Measurements from ENCODE around the gene GSTM4. TPM values are rescaled to one million over a fixed set of nuclear protein-coding genes. Genes with fewer than 3 reads are reported as not detected.
A peak's percentile ranks its signal among the peaks of the same experiment; 100 is the strongest.
"Not testable (repeated sequence)": the region's sequence is repeated elsewhere in the genome, so short reads cannot be mapped to it uniquely, and the experiment has no call there.

GSTM4 gene
- total RNA-seq, 1 experiment from 2014 or later = 7.7 TPM

DNA sequence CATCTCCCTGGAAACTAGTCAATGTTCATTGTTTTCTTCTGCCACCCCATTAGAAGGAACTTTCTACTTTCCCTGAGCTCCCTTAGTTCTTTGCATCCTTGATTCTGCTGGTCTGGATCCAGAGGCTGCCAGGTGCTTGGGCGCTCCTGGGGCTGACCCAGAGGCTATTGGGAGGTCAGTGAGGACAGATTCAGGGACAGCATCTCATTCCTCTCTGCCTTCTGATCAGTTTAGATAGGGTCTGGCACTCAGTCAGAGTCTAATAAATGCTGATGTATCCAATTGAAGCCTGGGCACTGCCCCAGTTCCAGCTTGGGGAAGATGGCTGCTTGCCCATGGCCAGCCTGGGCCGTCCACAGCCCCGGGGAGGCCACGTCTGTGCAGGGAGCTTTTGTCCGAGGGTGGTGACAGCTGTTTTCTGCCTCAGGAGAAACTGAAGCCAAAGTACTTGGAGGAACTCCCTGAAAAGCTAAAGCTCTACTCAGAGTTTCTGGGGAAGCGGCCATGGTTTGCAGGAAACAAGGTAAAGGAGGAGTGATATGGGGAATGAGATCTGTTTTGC, 34.0 kb downstream of the GSTM4 start:
- peaks cover 4% of the 10 kb centered on the region; the same call in 1 of the 2 replicates for H3K4me1 ChIP-seq (ENCODE audit: low read length)
- no peaks in the 10 kb centered on the region for H3K9me2 ChIP-seq (replicated peaks; ENCODE audit: insufficient read depth, low read length)
- H3K9me3 ChIP-seq (ENCODE audit: low read length) = no peaks in the 10 kb centered on the region
- no peaks in the 10 kb centered on the region for H3K27me3 ChIP-seq (ENCODE audit: low read length)
- no peaks in the 10 kb centered on the region for H4K20me1 ChIP-seq (ENCODE audit: insufficient read depth, low read depth, low read length)
- no peak for DNase-seq
- H3K9ac ChIP-seq (ENCODE audit: low read length) = no peak overlapping the region
- H3K27ac ChIP-seq (ENCODE audit: low read length) = no peak overlapping the region
- no peak overlapping the region for H2AFZ ChIP-seq (ENCODE audit: low read length)
- H3K4me2 ChIP-seq (ENCODE audit: low read depth, low read length, poor library complexity, severe bottlenecking) = no peak overlapping the region
- H3K36me3 ChIP-seq (ENCODE audit: insufficient read depth, low read length) = no peaks in the 10 kb centered on the region
- H3K4me3 ChIP-seq (ENCODE audit: low read length) = no peak overlapping the region
- H3K79me2 ChIP-seq (ENCODE audit: low read length) = no peaks in the 10 kb centered on the region

- Histone ChIP-seq H3K4me1 (ENCODE audit: low read length) (peaks cover 4% of the 10 kb centered on the region; the same call in 1 of the 2 replicates), H3K9me3 (ENCODE audit: low read length) (no peaks in the 10 kb centered on the region), H3K4me3 (ENCODE audit: low read length) (no peak overlapping the region), H4K20me1 (ENCODE audit: insufficient read depth, low read depth, low read length) (no peaks in the 10 kb centered on the region), H3K36me3 (ENCODE audit: insufficient read depth, low read length) (no peaks in the 10 kb centered on the region), H3K27ac (ENCODE audit: low read length) (no peak overlapping the region), H3K9ac (ENCODE audit: low read length) (no peak overlapping the region), H2AFZ (ENCODE audit: low read length) (no peak overlapping the region), H3K27me3 (ENCODE audit: low read length) (no peaks in the 10 kb centered on the region), H3K4me2 (ENCODE audit: low read depth, low read length, poor library complexity, severe bottlenecking) (no peak overlapping the region), H3K79me2 (ENCODE audit: low read length) (no peaks in the 10 kb centered on the region), H3K9me2 (replicated peaks; ENCODE audit: insufficient read depth, low read length) (no peaks in the 10 kb centered on the region)
- no peak for DNase-seq
Observed at GRCh38 chr1:109691759-109692158, 35.9 kb downstream of the GSTM4 start.

- H3K27me3 ChIP-seq (ENCODE audit: low read length); H2AFZ ChIP-seq (ENCODE audit: low read length); H3K9ac ChIP-seq (ENCODE audit: low read length); H3K36me3 ChIP-seq (ENCODE audit: insufficient read depth, low read length); H3K9me2 ChIP-seq (replicated peaks; ENCODE audit: insufficient read depth, low read length); H3K27ac ChIP-seq (ENCODE audit: low read length); H4K20me1 ChIP-seq (ENCODE audit: insufficient read depth, low read depth, low read length); DNase-seq; H3K4me1 ChIP-seq (ENCODE audit: low read length); H3K4me3 ChIP-seq (ENCODE audit: low read length); H3K9me3 ChIP-seq (ENCODE audit: low read length); H3K79me2 ChIP-seq (ENCODE audit: low read length); H3K4me2 ChIP-seq (ENCODE audit: low read depth, low read length, poor library complexity, severe bottlenecking): not testable (repeated sequence)
Observed at GRCh38 chr1:109694400-109694799, 38.5 kb downstream of the GSTM4 start.

DNA sequence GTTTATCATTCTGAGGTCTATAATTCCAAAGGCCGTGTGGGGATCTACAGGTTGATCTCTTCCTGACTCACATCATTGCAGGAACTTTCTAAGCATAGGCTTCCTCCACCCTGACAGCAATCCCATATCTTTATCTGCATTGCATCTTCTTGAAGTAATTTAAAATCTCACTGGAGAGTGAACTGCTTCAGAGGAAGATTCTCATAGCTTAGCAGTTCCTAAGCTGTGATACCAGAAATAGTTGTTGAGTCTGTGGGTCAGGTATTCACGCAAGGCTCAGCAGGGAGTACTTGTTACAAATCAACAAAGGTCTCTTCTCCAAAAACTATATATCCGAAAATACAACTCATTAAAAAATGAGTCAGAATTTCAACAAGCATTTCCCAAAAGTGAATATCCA, 39.2 kb downstream of the GSTM4 start:
- not testable (repeated sequence) for H3K9ac ChIP-seq (ENCODE audit: low read length); H3K27me3 ChIP-seq (ENCODE audit: low read length); H3K79me2 ChIP-seq (ENCODE audit: low read length); H3K4me1 ChIP-seq (ENCODE audit: low read length); H3K4me3 ChIP-seq (ENCODE audit: low read length); H3K9me2 ChIP-seq (replicated peaks; ENCODE audit: insufficient read depth, low read length); H3K9me3 ChIP-seq (ENCODE audit: low read length); H3K27ac ChIP-seq (ENCODE audit: low read length); H3K4me2 ChIP-seq (ENCODE audit: low read depth, low read length, poor library complexity, severe bottlenecking); H4K20me1 ChIP-seq (ENCODE audit: insufficient read depth, low read depth, low read length); H3K36me3 ChIP-seq (ENCODE audit: insufficient read depth, low read length); H2AFZ ChIP-seq (ENCODE audit: low read length); DNase-seq

- H2AFZ ChIP-seq (ENCODE audit: low read length) = no peak overlapping the region
- H3K4me3 ChIP-seq (ENCODE audit: low read length) = no peak overlapping the region
- H3K36me3 ChIP-seq (ENCODE audit: insufficient read depth, low read length) = no peaks in the 10 kb centered on the region
- H3K79me2 ChIP-seq (ENCODE audit: low read length) = no peaks in the 10 kb centered on the region
- H3K9me2 ChIP-seq (replicated peaks; ENCODE audit: insufficient read depth, low read length) = no peaks in the 10 kb centered on the region
- no peaks in the 10 kb centered on the region for H3K4me1 ChIP-seq (ENCODE audit: low read length)
- no peaks in the 10 kb centered on the region for H4K20me1 ChIP-seq (ENCODE audit: insufficient read depth, low read depth, low read length)
- H3K27me3 ChIP-seq (ENCODE audit: low read length) = no peaks in the 10 kb centered on the region
- no peak for DNase-seq
- H3K9me3 ChIP-seq (ENCODE audit: low read length) = no peaks in the 10 kb centered on the region
- H3K9ac ChIP-seq (ENCODE audit: low read length) = no peak overlapping the region
- H3K4me2 ChIP-seq (ENCODE audit: low read depth, low read length, poor library complexity, severe bottlenecking) = no peak overlapping the region
- no peak overlapping the region for H3K27ac ChIP-seq (ENCODE audit: low read length)
Observed at GRCh38 chr1:109697066-109697465, 41.2 kb downstream of the GSTM4 start.

GRCh38 chr1:109697861-109698260, 42.0 kb downstream of the GSTM4 start:
- H3K9ac ChIP-seq (ENCODE audit: low read length); H3K4me1 ChIP-seq (ENCODE audit: low read length); H3K79me2 ChIP-seq (ENCODE audit: low read length); H3K27me3 ChIP-seq (ENCODE audit: low read length); H4K20me1 ChIP-seq (ENCODE audit: insufficient read depth, low read depth, low read length); H3K9me3 ChIP-seq (ENCODE audit: low read length); H3K4me3 ChIP-seq (ENCODE audit: low read length); H2AFZ ChIP-seq (ENCODE audit: low read length); H3K36me3 ChIP-seq (ENCODE audit: insufficient read depth, low read length); H3K9me2 ChIP-seq (replicated peaks; ENCODE audit: insufficient read depth, low read length); DNase-seq; H3K27ac ChIP-seq (ENCODE audit: low read length); H3K4me2 ChIP-seq (ENCODE audit: low read depth, low read length, poor library complexity, severe bottlenecking): not testable (repeated sequence)

DNA sequence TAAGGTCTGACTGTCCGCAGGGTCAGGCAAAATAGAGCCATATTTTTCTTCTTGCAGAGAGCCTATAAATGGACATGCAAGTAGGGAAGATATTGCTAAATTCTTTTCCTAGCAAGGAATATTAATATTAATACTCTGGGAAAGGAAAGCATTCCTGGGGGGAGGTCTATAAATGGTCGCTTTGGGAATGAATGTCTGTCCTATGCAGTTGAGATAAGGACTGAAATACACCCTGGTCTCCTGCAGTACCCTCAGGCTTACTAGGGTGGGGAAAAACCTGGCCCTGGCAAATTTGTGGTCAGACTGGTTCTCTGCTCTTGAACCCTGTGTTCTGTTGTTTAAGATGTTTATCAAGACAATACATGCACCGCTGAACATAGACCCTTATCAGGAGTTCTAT, 47.0 kb downstream of the GSTM4 start:
- H3K27me3 ChIP-seq (ENCODE audit: low read length); H3K9me3 ChIP-seq (ENCODE audit: low read length); H3K4me2 ChIP-seq (ENCODE audit: low read depth, low read length, poor library complexity, severe bottlenecking); H3K27ac ChIP-seq (ENCODE audit: low read length); H3K79me2 ChIP-seq (ENCODE audit: low read length); H3K9me2 ChIP-seq (replicated peaks; ENCODE audit: insufficient read depth, low read length); H2AFZ ChIP-seq (ENCODE audit: low read length); H3K9ac ChIP-seq (ENCODE audit: low read length); H3K4me1 ChIP-seq (ENCODE audit: low read length); H3K36me3 ChIP-seq (ENCODE audit: insufficient read depth, low read length); H4K20me1 ChIP-seq (ENCODE audit: insufficient read depth, low read depth, low read length); H3K4me3 ChIP-seq (ENCODE audit: low read length); DNase-seq: not testable (repeated sequence)

GRCh38 chr1:109704173-109704572, 48.3 kb downstream of the GSTM4 start:
- Histone ChIP-seq H2AFZ (ENCODE audit: low read length) (no peak overlapping the region), H3K4me1 (ENCODE audit: low read length) (no peaks in the 10 kb centered on the region)

DNA sequence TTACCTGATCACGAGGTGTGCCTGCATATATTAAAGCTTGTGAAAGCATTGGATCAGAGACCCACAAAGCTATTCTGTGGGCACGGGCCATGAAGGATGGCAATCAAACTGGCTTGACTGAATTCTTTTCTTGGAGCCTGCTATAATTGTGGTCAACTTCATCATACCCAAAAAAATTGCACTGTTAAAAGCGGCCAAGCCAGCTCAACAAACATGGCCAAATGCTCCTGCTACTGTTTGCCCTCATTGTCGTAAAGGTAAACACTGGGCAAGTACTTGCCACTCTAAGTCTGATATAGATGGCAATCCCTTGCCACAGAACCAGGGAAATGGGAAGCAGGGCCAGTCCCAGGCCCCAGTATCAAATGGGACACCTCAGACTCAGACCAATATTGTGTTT, 49.5 kb downstream of the GSTM4 start:
- Histone ChIP-seq H3K4me2 (ENCODE audit: low read depth, low read length, poor library complexity, severe bottlenecking) (no peak overlapping the region), H4K20me1 (ENCODE audit: insufficient read depth, low read depth, low read length) (no peaks in the 10 kb centered on the region), H3K79me2 (ENCODE audit: low read length) (no peaks in the 10 kb centered on the region), H3K27me3 (ENCODE audit: low read length) (no peaks in the 10 kb centered on the region), H3K27ac (ENCODE audit: low read length) (no peak overlapping the region), H3K4me1 (ENCODE audit: low read length) (no peaks in the 10 kb centered on the region), H2AFZ (ENCODE audit: low read length) (no peak overlapping the region), H3K9ac (ENCODE audit: low read length) (no peak overlapping the region), H3K9me2 (replicated peaks; ENCODE audit: insufficient read depth, low read length) (no peaks in the 10 kb centered on the region), H3K36me3 (ENCODE audit: insufficient read depth, low read length) (no peaks in the 10 kb centered on the region; the same call in 1 of the 2 replicates), H3K4me3 (ENCODE audit: low read length) (no peak overlapping the region), H3K9me3 (ENCODE audit: low read length) (no peaks in the 10 kb centered on the region)
- no peak for DNase-seq

More at GRCh38 chr1:109704173-109704572, 48.3 kb downstream of the GSTM4 start:
- no peaks in the 10 kb centered on the region for H3K9me2 ChIP-seq (replicated peaks; ENCODE audit: insufficient read depth, low read length)
- H3K27ac ChIP-seq (ENCODE audit: low read length) = no peak overlapping the region
- H3K79me2 ChIP-seq (ENCODE audit: low read length) = no peaks in the 10 kb centered on the region
- no peaks in the 10 kb centered on the region for H3K9me3 ChIP-seq (ENCODE audit: low read length)
- no peak overlapping the region for H3K9ac ChIP-seq (ENCODE audit: low read length)
- no peak overlapping the region for H3K4me2 ChIP-seq (ENCODE audit: low read depth, low read length, poor library complexity, severe bottlenecking)
- H4K20me1 ChIP-seq (ENCODE audit: insufficient read depth, low read depth, low read length) = no peaks in the 10 kb centered on the region
- no peaks in the 10 kb centered on the region for H3K27me3 ChIP-seq (ENCODE audit: low read length)
- peak; percentile 55 for DNase-seq
- H3K4me3 ChIP-seq (ENCODE audit: low read length) = no peak overlapping the region
- H3K36me3 ChIP-seq (ENCODE audit: insufficient read depth, low read length) = no peaks in the 10 kb centered on the region

All from Karpas-422 (cell line).